Keratinocyte (primary cell): Measurements from ENCODE around the gene SDK1. TPM values are rescaled to one million over a fixed set of nuclear protein-coding genes. Genes with fewer than 3 reads are reported as not detected.

ENCODE experiments used
- DNase-seq: peaks from one replicate; pipeline ENCODE4 v3.0.0-alpha.2; 2011; ENCODE audit warnings: low read depth, missing footprints, low spot score
- FAIRE-seq: peaks from 2 replicates; lab custom pipeline; 2011; peaks lifted over from hg19 to GRCh38; lab: Jason Lieb, UNC
- H2AFZ ChIP-seq: 2 replicates; pipeline ENCODE4 v1.6.0; 2012; ENCODE audit warnings: low read length, control low read depth, inconsistent platforms; ENCODE audit not compliant: control insufficient read depth
- H3K27ac ChIP-seq: 2 replicates; pipeline ENCODE4 v1.5.1; 2011; ENCODE audit warnings: low read length; ENCODE audit not compliant: control insufficient read depth, insufficient read depth
- H3K27me3 ChIP-seq: 3 replicates; pipeline ENCODE4 v1.6.0; 2011; ENCODE audit warnings: low read length; ENCODE audit not compliant: control insufficient read depth, insufficient read depth; ENCODE audit errors: extremely low read depth
- H3K36me3 ChIP-seq, 2 experiments: 2 replicates in 1 of 2; 3 replicates in 1 of 2; pipeline ENCODE4 v1.5.1; 2011; ENCODE audit warnings: low read length in 2 of 2, mild to moderate bottlenecking in 1 of 2; ENCODE audit not compliant: control insufficient read depth in 2 of 2, insufficient read depth in 2 of 2; ENCODE audit errors: extremely low read depth in 1 of 2
- H3K4me1 ChIP-seq: 3 replicates; pipeline ENCODE4 v1.5.1; 2011; ENCODE audit warnings: low read length; ENCODE audit not compliant: control insufficient read depth, insufficient read depth; ENCODE audit errors: extremely low read depth
- H3K4me2 ChIP-seq: 3 replicates; pipeline ENCODE4 v1.6.0; 2011; ENCODE audit warnings: low read depth, low read length; ENCODE audit not compliant: control insufficient read depth, insufficient read depth; ENCODE audit errors: extremely low read depth
- H3K4me3 ChIP-seq, 3 experiments: fragments of 200-600 bp in 1 of 3; sonication (generic) in 1 of 3; 2 replicates in 2 of 3; 3 replicates in 1 of 3; pipeline ENCODE4 v1.5.1; 2011 to 2016; ENCODE audit warnings: low read length in 3 of 3, mild to moderate bottlenecking in 3 of 3, control low read depth in 2 of 3, inconsistent platforms in 1 of 3, low read depth in 1 of 3, mixed read lengths in 1 of 3, mixed run types in 1 of 3, moderate library complexity in 1 of 3; ENCODE audit not compliant: control insufficient read depth in 2 of 3, insufficient read depth in 2 of 3; ENCODE audit errors: extremely low read depth in 1 of 3
- H3K79me2 ChIP-seq: 2 replicates; pipeline ENCODE4 v1.6.0; 2012; ENCODE audit warnings: low read length; ENCODE audit not compliant: control insufficient read depth, insufficient read depth
- H3K9ac ChIP-seq: 3 replicates; pipeline ENCODE4 v1.6.0; 2011; ENCODE audit warnings: low read length; ENCODE audit not compliant: control insufficient read depth, insufficient read depth; ENCODE audit errors: extremely low read depth
- H3K9me1 ChIP-seq: 3 replicates; pipeline ENCODE4 v1.6.0; 2011; ENCODE audit warnings: low read length; ENCODE audit not compliant: control insufficient read depth, insufficient read depth; ENCODE audit errors: extremely low read depth
- H3K9me3 ChIP-seq: 2 replicates; pipeline ENCODE4 v1.5.1; 2012; ENCODE audit warnings: low read depth, low read length; ENCODE audit not compliant: control insufficient read depth
- H4K20me1 ChIP-seq: 3 replicates; pipeline ENCODE4 v1.6.0; 2011; ENCODE audit warnings: low read length; ENCODE audit not compliant: control insufficient read depth, insufficient read depth; ENCODE audit errors: extremely low read depth
- CTCF ChIP-seq, 3 experiments: IDR thresholded peaks in 1 of 3; conservative IDR thresholded peaks in 1 of 3; optimal IDR thresholded peaks in 1 of 3; 2 replicates in 2 of 3; 3 replicates in 1 of 3; pipeline versions ENCODE3 to v1.5.1; 2011; ENCODE audit warnings: low read length in 3 of 3, mild to moderate bottlenecking in 3 of 3, moderate library complexity in 2 of 3, control low read depth in 1 of 3, inconsistent platforms in 1 of 3; ENCODE audit not compliant: insufficient read depth in 2 of 3; ENCODE audit errors: extremely low read depth in 1 of 3
- EZH2 ChIP-seq: IDR thresholded peaks from one replicate; pipeline ENCODE4 v1.6.1; 2012; ENCODE audit warnings: inconsistent platforms, mild to moderate bottlenecking, low read length, moderate library complexity
- dilution Hi-C: fragments of 300-500 bp; cut with MboI; formaldehyde crosslinking; loops from one replicate; pipeline ENCODE4 v1.7.0; 2020; ENCODE audit warnings: low sequenced_read_pairs; ENCODE audit not compliant: extremely low pct_ligation_motif_present
- polyA plus RNA-seq, 5 experiments: library from polyadenylated mRNA; depleted of rRNA in 3 of 5; stranded (reverse) in 3 of 5; stranded (forward) in 1 of 5; unstranded in 1 of 5; fragments of >200 nt; gene quantifications; 1 replicate in 1 of 5; 2 replicates in 3 of 5; 3 replicates in 1 of 5; pipeline versions ENCODE4 v1.2.1 to v1.2.3, GENCODE V29; 2011 to 2012; ENCODE audit warnings: missing spikeins in 2 of 5, low read depth in 1 of 5, low replicate concordance in 1 of 5

SDK1 gene
- polyA plus RNA-seq, 1 donor (not counting 4 experiments of a cell fraction or from before 2014, with no cell fraction given) = 0.66 TPM

- Histone ChIP-seq H3K9me3 (no peaks in the 10 kb centered on the region), H3K79me2 (no peaks in the 10 kb centered on the region), H3K9ac (no peak overlapping the region), H3K27me3 (no peaks in the 10 kb centered on the region), H3K4me3 (no peak overlapping the region), H3K9me1 (no peaks in the 10 kb centered on the region), H3K27ac (no peak overlapping the region), H3K4me2 (no peak overlapping the region), H3K4me1 (no peaks in the 10 kb centered on the region), H2AFZ (no peak overlapping the region), H4K20me1 (no peaks in the 10 kb centered on the region), H3K36me3 (peaks cover 0 to 2% of the 10 kb centered on the region in 2 experiments)
- no peak for TF ChIP-seq EZH2
- no peak for TF ChIP-seq CTCF (optimal IDR thresholded peaks at IDR 0.05 in 1 of 3, IDR thresholded peaks at IDR 0.05 in 1 of 3, conservative IDR thresholded peaks at IDR 0.05 in 1 of 3; ENCODE audit: extremely low read depth in 1 of 3, insufficient read depth in 2 of 3, low read length in 3 of 3)
- dilution Hi-C loops = no loop called here
- DNase-seq (no peak), FAIRE-seq (no peak)
Measured at GRCh38 chr7:3730276-3730675, 429.2 kb downstream of the SDK1 start.

GRCh38 chr7:3732395-3733005 lies 431.4 kb downstream of the SDK1 start:
- DNase-seq (no peak), FAIRE-seq (no peak)
- peaks cover 0 to 2% of the 10 kb centered on the region in 2 experiments for H3K36me3 ChIP-seq
- no peak overlapping the region for H2AFZ ChIP-seq
- H3K4me2 ChIP-seq = no peak overlapping the region
- dilution Hi-C loops = no loop called here
- TF ChIP-seq CTCF (optimal IDR thresholded peaks at IDR 0.05 in 1 of 3, IDR thresholded peaks at IDR 0.05 in 1 of 3, conservative IDR thresholded peaks at IDR 0.05 in 1 of 3; ENCODE audit: extremely low read depth in 1 of 3, insufficient read depth in 2 of 3, low read length in 3 of 3) = no peak
- TF ChIP-seq EZH2 = no peak
- H4K20me1 ChIP-seq = no peaks in the 10 kb centered on the region
- no peaks in the 10 kb centered on the region for H3K9me3 ChIP-seq
- H3K27me3 ChIP-seq = no peaks in the 10 kb centered on the region
- H3K79me2 ChIP-seq = no peaks in the 10 kb centered on the region
- H3K9me1 ChIP-seq = no peaks in the 10 kb centered on the region
- H3K27ac ChIP-seq = no peak overlapping the region
- H3K4me1 ChIP-seq = no peaks in the 10 kb centered on the region
- H3K4me3 ChIP-seq = no peak overlapping the region
- H3K9ac ChIP-seq = no peak overlapping the region
